ENCODE measurements around the gene MED10. TPM values are rescaled to one million over a fixed set of nuclear protein-coding genes. Genes with fewer than 3 reads are reported as not detected.

Gene MED10
- total RNA-seq, 5 donors from 2014 or later (not counting 1 experiment from before 2014, with no cell fraction given) = 53.9 to 65.6 (median 58.2) TPM

DNA sequence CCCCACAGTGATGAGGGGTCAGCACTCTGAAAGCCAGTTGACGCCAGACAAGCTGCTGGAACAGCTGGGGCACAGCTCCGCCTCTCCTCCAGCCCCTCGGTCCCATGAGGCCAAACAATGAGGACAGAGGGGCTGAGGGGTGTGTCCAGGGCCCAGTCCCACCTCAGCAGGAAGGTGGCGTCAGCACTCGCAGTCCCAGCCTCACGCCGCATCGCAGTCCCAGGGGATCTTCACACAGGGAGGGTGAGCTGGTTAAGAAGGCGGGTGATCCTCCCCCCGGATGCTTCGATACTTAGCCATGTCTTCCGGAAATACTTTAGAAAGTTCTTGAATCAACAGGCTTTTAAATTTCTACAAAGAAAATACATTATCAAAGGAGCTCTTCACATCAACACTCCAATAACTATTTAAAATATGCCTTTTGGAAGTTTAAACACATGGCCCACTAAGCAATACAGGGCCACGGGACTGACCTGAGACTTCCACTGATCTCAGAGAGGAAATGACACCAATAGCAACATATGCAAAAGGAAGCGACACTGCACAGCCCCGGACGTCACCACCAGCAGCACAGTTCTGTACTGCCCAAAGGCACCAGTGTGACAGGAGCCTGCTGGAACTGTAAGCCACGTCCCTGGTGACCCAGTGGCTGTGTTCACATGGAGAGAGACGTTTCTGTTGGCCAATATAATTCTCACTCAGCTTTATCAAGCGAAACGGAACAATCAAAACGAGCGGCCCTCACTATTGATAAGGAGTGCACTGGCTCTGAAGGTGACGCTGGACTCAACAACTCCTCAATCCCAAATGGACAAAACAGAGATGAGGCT lies 5.9 kb downstream of the MED10 start:
- ATAC-seq (replicated peaks in 1 of 4) = no peak

DNA sequence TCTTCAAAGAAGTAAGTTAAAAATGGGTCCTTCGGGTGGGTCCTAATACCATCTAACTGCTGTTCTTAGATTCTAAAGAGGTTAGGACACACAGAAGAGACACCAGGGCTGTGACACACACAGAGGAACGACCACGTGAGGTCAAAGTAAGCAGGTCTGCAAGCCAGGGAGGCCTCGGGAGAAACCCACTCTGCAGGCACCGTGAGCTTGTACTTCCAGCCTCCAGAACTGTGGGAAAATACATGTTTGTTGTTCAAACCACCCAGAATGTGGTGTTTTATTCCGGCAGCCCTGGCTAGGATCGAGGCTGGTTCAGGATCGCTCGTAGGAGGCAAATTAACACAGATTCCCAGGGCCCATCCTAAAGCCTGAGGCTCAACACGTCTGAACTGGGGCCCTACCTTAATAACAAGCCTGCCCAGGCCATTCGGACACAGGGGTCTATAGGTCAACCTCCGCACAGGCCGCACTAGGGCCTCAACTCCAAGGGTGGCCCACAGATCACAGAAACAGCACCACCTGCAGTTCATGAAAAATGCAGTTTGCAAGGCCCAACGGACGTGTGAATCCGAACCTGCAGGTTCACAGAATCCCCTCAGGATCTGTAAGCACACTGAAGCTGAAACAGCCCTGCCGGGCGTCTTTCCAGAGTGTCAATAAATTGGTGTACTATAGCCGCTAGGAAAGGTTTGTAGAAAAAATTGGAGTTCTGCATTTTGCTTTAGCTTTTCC lies 7.1 kb downstream of the MED10 start:
- Histone ChIP-seq H3K36me3 (ENCODE audit: control insufficient read depth in 2 of 2, extremely low read depth in 1 of 2, insufficient read depth in 1 of 2, low read length in 1 of 2) (peaks cover 12 to 80% of the 10 kb centered on the region in 2 donors), H3K27ac (ENCODE audit: low read length) (no peak overlapping the region), H3K9me3 (no peaks in the 10 kb centered on the region), H3K27me3 (replicated peaks in 1 of 2; ENCODE audit: control insufficient read depth in 2 of 2, extremely low read depth in 1 of 2, insufficient read depth in 2 of 2, low read length in 1 of 2) (no peaks in the 10 kb centered on the region), H3K4me3 (ENCODE audit: control insufficient read depth in 1 of 2, extremely low read depth in 1 of 2, low read length in 1 of 2) (no peak overlapping the region), H3K4me1 (ENCODE audit: control insufficient read depth in 1 of 2, extremely low read depth in 1 of 2, insufficient read depth in 2 of 2, low read length in 2 of 2) (peaks cover 0 to 18% of the 10 kb centered on the region in 2 experiments)
- H3K4me3 Mint-ChIP-seq = no peak overlapping the region
- DNase-seq (peak in 1 of 35 experiments; percentile 16), ATAC-seq (replicated peaks in 1 of 4) (no peak)
- H3K27me3 Mint-ChIP-seq = no peaks in the 10 kb centered on the region
- ChIA-PET POLR2A (no interaction called here), CTCF (interaction anchor here in 1 of 2 donors (0.6 kb wide), 1 partner anchor 240 kb away, joined by 3 read pairs; no protein-coding TSS in a partner anchor)
- no peaks in the 10 kb centered on the region for H3K9me3 Mint-ChIP-seq
- H3K4me1 Mint-ChIP-seq = peaks cover 35 to 39% (median 36%) of the 10 kb centered on the region in 3 donors
- H3K27ac Mint-ChIP-seq = no peak overlapping the region
- H3K36me3 Mint-ChIP-seq = peaks cover 75% of the 10 kb centered on the region
- 95% methylated on average over 15 of the region's 19 CpGs for WGBS (ENCODE audit: insufficient coverage)

More for the DNA sequence above, 5.9 kb downstream of the MED10 start:
- Histone ChIP-seq H3K4me1 (ENCODE audit: control insufficient read depth in 1 of 2, extremely low read depth in 1 of 2, insufficient read depth in 2 of 2, low read length in 2 of 2) (peaks cover 6 to 30% of the 10 kb centered on the region in 2 experiments), H3K4me3 (ENCODE audit: control insufficient read depth in 1 of 2, extremely low read depth in 1 of 2, low read length in 1 of 2) (no peak overlapping the region), H3K36me3 (ENCODE audit: control insufficient read depth in 2 of 2, extremely low read depth in 1 of 2, insufficient read depth in 1 of 2, low read length in 1 of 2) (peaks cover 12 to 78% of the 10 kb centered on the region in 2 donors), H3K27ac (ENCODE audit: low read length) (no peak overlapping the region), H3K27me3 (replicated peaks in 1 of 2; ENCODE audit: control insufficient read depth in 2 of 2, extremely low read depth in 1 of 2, insufficient read depth in 2 of 2, low read length in 1 of 2) (no peaks in the 10 kb centered on the region), H3K9me3 (no peaks in the 10 kb centered on the region)
- DNase-seq = peak in 1 of 35 experiments; percentile 15
- Mint-ChIP-seq H3K27ac (peak overlapping the region in 1 of 2 donors; percentile 55), H3K36me3 (peaks cover 66% of the 10 kb centered on the region), H3K27me3 (no peaks in the 10 kb centered on the region), H3K9me3 (no peaks in the 10 kb centered on the region), H3K4me1 (peaks cover 44 to 46% (median 44%) of the 10 kb centered on the region in 3 donors), H3K4me3 (no peak overlapping the region)
- WGBS (ENCODE audit: insufficient coverage) = 85% methylated on average over 9 of the region's 23 CpGs
- CTCF ChIA-PET = no interaction called here
- POLR2A ChIA-PET = no interaction called here

- Mint-ChIP-seq H3K27me3 (no peaks in the 10 kb centered on the region), H3K27ac (no peak overlapping the region), H3K4me3 (no peak overlapping the region), H3K9me3 (no peaks in the 10 kb centered on the region), H3K36me3 (peaks cover 74% of the 10 kb centered on the region), H3K4me1 (peaks cover 30 to 35% (median 33%) of the 10 kb centered on the region in 3 donors)
- no peaks in the 10 kb centered on the region for H3K27me3 ChIP-seq (replicated peaks in 1 of 2; ENCODE audit: control insufficient read depth in 2 of 2, extremely low read depth in 1 of 2, insufficient read depth in 2 of 2, low read length in 1 of 2)
- no peak for ATAC-seq (replicated peaks in 1 of 4)
- no peak overlapping the region for H3K27ac ChIP-seq (ENCODE audit: low read length)
- WGBS (ENCODE audit: insufficient coverage) = 95% methylated on average over 4 of the region's 13 CpGs
- H3K4me3 ChIP-seq (ENCODE audit: control insufficient read depth in 1 of 2, extremely low read depth in 1 of 2, low read length in 1 of 2) = no peak overlapping the region
- ChIA-PET CTCF (interaction anchor here in 1 of 2 donors (0.6 kb wide), 1 partner anchor 241 kb away, joined by 3 read pairs; no protein-coding TSS in a partner anchor), POLR2A (no interaction called here)
- H3K9me3 ChIP-seq = no peaks in the 10 kb centered on the region
- H3K4me1 ChIP-seq (ENCODE audit: control insufficient read depth in 1 of 2, extremely low read depth in 1 of 2, insufficient read depth in 2 of 2, low read length in 2 of 2) = peaks cover 0 to 11% of the 10 kb centered on the region in 2 experiments
- peak in 1 of 35 experiments; percentile 19 for DNase-seq
- H3K36me3 ChIP-seq (ENCODE audit: control insufficient read depth in 2 of 2, extremely low read depth in 1 of 2, insufficient read depth in 1 of 2, low read length in 1 of 2) = peaks cover 12 to 77% of the 10 kb centered on the region in 2 donors
Measured at GRCh38 chr5:6370580-6370979, 7.8 kb downstream of the MED10 start.

DNA sequence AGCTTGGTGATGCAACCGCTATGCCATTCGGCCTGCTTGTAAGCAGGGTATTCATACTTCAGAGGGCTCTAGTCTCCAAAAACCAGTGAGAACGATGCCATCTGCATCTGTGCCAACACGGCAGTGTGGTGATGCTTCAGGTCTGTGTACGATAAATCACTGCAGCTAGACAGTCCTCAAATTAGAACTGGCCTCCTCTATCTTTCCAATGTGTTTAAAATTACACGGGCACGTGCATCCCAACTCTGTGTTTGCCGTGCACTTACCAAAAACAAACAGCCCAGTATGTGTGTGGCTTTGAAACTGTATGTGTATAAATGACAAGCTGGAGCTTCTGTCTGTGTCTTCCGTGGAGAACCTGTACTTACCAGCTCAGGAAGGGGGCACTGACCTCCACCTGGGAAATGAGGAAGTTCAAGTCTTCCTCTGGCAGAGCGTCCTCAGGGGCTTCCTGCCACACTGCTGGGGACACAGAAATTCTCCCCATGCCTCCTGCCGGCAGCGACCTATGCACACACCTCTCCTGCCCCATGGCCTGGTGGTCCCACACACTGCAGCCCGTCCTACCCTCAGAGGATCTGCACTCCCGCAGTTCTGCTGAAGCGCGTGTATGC lies 12.3 kb downstream of the MED10 start:
- DNase-seq = peak in 1 of 35 experiments; percentile 16
- CTCF ChIA-PET = no interaction called here
- Histone ChIP-seq H3K4me3 (ENCODE audit: control insufficient read depth in 1 of 2, extremely low read depth in 1 of 2, low read length in 1 of 2) (no peak overlapping the region), H3K36me3 (ENCODE audit: control insufficient read depth in 2 of 2, extremely low read depth in 1 of 2, insufficient read depth in 1 of 2, low read length in 1 of 2) (peaks cover 8 to 37% of the 10 kb centered on the region in 2 donors), H3K27me3 (replicated peaks in 1 of 2; ENCODE audit: control insufficient read depth in 2 of 2, extremely low read depth in 1 of 2, insufficient read depth in 2 of 2, low read length in 1 of 2) (no peaks in the 10 kb centered on the region), H3K9me3 (no peaks in the 10 kb centered on the region), H3K4me1 (ENCODE audit: control insufficient read depth in 1 of 2, extremely low read depth in 1 of 2, insufficient read depth in 2 of 2, low read length in 2 of 2) (peaks cover 1 to 3% of the 10 kb centered on the region in 2 experiments), H3K27ac (ENCODE audit: low read length) (no peak overlapping the region)
- Mint-ChIP-seq H3K27me3 (no peaks in the 10 kb centered on the region), H3K36me3 (peaks cover 53% of the 10 kb centered on the region), H3K4me1 (peaks cover 11 to 16% (median 13%) of the 10 kb centered on the region in 3 donors), H3K27ac (peak overlapping the region in 1 of 2 donors; percentile 31), H3K4me3 (no peak overlapping the region), H3K9me3 (no peaks in the 10 kb centered on the region)
- 48% methylated on average over 12 of the region's 16 CpGs for WGBS (ENCODE audit: insufficient coverage)
- ATAC-seq (replicated peaks in 1 of 4) = peak in 1 of 4 experiments; percentile 28
- POLR2A ChIA-PET = no interaction called here

DNA sequence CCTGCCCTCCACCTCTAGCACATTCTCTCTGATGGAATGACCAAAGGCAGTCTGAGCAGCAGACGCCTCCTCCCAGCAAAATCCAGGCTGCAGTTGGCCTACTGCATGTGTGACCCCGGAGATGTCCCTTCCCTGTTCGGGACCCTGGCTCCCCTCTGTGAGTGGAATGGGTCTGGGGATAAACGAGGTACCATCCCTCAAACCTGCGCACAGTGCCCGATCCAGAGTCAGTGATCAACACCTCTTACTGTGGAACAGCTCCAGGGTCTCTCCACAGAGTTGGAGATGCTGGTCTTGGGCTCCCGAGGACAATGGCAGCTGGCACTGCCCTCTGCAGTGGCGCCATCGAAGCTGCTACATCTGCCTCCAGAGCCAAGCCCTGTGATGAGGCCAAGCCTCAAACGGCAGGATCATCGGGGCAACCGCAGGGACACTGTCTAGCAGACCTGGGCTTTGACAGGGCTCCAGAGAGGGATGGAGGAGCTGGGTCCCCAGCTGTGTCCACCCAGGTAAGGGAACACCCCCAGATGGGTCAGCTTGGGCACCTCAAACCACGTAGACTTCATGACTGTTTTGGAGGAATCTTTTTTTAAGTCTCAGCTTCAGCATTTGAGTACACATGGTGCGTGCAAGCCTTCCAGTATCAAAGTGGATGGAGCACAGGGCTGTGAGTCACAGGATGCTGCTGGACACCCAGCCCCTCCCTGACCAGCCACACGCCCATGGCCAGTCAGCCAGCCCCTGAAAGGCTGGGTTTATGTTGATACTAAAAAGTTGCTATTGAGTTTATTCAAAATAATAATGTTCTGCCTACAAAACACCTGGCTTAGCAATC lies 13.0 kb downstream of the MED10 start:
- H3K4me1 Mint-ChIP-seq = peaks cover 17 to 23% (median 18%) of the 10 kb centered on the region in 3 donors
- Histone ChIP-seq H3K27me3 (replicated peaks in 1 of 2; ENCODE audit: control insufficient read depth in 2 of 2, extremely low read depth in 1 of 2, insufficient read depth in 2 of 2, low read length in 1 of 2) (no peaks in the 10 kb centered on the region), H3K27ac (ENCODE audit: low read length) (no peak overlapping the region), H3K36me3 (ENCODE audit: control insufficient read depth in 2 of 2, extremely low read depth in 1 of 2, insufficient read depth in 1 of 2, low read length in 1 of 2) (peaks cover 7 to 29% of the 10 kb centered on the region in 2 donors), H3K4me1 (ENCODE audit: control insufficient read depth in 1 of 2, extremely low read depth in 1 of 2, insufficient read depth in 2 of 2, low read length in 2 of 2) (peaks cover 7 to 11% of the 10 kb centered on the region in 2 experiments), H3K4me3 (ENCODE audit: control insufficient read depth in 1 of 2, extremely low read depth in 1 of 2, low read length in 1 of 2) (no peak overlapping the region), H3K9me3 (no peaks in the 10 kb centered on the region)
- H3K27me3 Mint-ChIP-seq = no peaks in the 10 kb centered on the region
- 95% methylated on average over 11 of the region's 15 CpGs for WGBS (ENCODE audit: insufficient coverage)
- H3K27ac Mint-ChIP-seq = no peak overlapping the region
- ChIA-PET CTCF (no interaction called here), POLR2A (no interaction called here)
- no peaks in the 10 kb centered on the region for H3K9me3 Mint-ChIP-seq
- no peak for DNase-seq
- ATAC-seq (replicated peaks in 1 of 4) = no peak
- peaks cover 48% of the 10 kb centered on the region for H3K36me3 Mint-ChIP-seq
- H3K4me3 Mint-ChIP-seq = no peak overlapping the region
